GM18867 (cell line): Measurements from ENCODE around the gene SH3TC1.

Source experiments
- ATAC-seq: cut with Tn5 transposase; IDR thresholded peaks from one replicate; pipeline ENCODE4 v1.9.1; 2021; ENCODE audit warnings: mild to moderate bottlenecking, moderate library complexity; ENCODE audit not compliant: unreplicated experiment

Gene SH3TC1

DNA sequence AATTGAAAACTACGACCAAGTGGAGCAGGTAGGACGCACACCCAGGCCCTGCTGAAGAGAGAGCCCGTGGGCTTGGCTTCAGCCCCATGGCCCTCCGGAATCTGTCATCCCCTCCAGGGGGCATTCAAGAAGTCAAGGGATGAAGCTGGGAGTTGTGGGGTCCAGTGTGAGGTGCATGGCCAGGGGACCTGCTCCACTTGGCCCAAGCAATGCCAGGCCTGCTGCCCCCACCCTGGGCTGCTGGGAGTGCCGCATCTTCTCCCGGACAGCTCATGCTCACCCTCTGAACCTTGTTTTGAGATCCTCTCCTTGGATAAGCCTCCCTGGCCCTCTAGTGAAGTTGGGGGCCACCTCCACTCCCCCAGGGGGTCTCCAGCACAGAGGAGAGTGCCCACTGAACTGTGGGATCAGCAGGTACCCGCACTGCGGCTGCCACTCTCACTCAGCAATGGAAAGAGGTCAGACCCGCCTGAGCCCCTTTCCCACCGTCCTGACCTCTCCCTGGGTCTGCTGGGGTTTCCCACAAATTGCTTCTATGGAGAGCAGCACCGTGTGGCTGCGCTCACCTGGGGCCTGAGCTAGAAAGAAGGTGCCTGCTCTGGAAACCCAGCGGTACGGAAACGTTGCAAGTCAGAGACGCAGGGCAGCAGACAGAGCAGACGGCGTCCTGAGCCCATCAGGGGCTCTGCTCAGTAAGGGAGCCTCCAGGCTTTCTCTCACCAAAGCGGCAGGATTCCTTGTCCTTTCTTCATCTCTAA, 35.5 kb upstream of the SH3TC1 start:
- no peak for ATAC-seq

GRCh38 chr4:8164194-8164565, 34.9 kb upstream of the SH3TC1 start:
- no peak for ATAC-seq

DNA sequence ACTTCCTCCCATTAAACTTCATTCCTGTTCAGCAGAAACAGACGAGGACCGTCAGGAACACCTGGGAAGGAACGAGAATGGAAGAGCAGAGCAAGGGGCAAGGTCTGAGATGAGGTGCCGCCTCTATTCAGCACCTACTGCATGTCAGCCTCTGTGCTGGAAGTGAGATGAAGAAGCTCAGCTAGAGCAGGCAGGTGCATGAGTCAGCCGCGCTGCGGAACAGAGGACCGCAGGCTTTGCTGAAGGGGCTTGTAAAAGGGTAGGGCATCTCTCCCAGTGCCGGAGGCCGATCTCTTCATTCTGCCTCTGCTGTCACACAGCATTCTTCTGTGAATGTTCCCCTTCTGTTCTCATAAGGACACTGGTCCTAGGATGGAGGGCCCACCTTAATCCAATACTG, 34.4 kb upstream of the SH3TC1 start:
- ATAC-seq = no peak

DNA sequence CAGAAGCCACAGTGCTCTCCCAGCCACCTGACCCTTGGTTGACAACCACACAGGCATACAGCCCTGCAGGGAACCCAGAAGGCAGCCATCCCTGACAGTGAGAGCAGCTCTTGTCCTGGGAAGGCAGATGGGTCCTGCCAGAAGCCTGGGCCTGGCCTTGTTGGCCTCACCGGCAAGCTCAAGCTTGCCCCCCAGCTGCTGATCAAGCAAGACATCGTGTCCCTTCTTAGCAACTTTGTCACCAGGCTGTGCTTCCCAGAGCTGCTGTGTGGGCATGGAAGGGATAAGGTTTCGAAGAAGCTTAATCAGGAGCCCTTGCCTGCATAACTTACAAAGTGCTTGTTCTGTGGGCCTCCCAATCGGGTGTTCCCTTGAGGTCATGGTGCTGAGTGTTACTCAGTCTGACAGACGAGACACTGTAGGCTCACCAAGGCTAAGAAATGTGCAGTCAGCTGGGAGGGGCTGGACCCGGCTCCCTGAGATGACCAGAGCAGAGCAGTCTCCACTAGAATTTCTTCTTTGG, 33.7 kb upstream of the SH3TC1 start:
- no peak for ATAC-seq

DNA sequence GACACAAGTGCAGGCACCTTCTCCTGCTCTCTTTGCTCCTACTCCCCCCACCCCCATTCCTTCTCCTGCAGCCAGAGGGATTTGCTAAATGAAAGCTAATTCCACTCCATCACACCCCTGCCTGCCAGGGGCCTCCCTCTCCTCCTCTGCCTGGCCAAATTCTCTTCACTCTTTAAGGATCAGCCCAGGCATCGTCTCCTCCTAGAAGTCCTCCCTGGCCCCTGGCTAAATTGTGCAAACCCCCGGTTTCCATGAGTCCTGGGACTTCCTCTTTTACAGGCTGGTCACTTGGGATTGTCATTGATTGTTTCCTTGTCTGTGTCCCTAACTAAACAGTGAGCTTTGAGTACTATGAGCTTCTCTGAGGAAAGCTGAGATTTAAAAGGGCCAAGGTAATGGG, 31.8 kb upstream of the SH3TC1 start:
- no peak for ATAC-seq

DNA sequence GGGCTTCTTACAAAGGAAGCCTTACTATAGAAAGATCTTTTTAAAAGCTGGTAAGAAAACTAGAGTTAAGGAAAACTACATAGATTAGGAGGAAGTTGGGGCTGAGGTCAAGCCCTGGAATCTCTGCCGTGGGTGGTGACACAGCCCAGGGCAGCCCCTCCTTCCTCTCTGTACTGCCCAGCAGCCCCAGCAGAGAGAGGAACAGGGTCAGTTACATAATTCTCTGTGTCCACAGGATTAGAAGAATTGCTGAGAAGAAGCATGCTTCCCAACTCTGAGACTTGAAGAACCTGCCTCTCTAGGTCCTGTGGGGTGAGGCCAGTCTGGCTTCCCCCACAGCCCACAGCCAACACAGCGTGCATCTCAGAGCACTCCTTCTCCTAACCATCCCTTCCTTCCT, 31.3 kb upstream of the SH3TC1 start:
- ATAC-seq = no peak

GRCh38 chr4:8168232-8168631, 30.9 kb upstream of the SH3TC1 start:
- no peak for ATAC-seq

GRCh38 chr4:8168832-8169598, 30.1 kb upstream of the SH3TC1 start:
- no peak for ATAC-seq

GRCh38 chr4:8169763-8170162, 29.3 kb upstream of the SH3TC1 start:
- no peak for ATAC-seq

DNA sequence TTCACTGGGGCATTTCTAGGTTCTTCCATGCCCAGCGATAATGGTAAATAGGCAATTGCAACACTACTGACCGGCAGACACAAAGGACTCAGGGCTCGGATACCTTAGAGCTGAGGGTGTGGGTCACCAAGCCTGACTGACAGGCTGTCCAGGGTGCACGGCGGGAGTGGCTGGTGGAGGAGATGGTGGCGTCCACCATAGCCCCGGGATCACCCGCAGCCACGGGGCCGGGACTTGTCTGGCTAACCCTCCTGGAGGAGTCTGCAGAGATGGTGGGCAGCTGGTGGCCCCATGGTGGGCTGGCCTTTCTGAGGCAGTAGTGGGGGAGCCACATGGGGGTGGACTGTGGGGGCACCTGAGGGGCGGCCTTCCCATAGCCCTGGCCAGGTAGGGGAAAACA, 28.7 kb upstream of the SH3TC1 start:
- no peak for ATAC-seq

- no peak for ATAC-seq
Observed at GRCh38 chr4:8171266-8171665, 27.8 kb upstream of the SH3TC1 start.

GRCh38 chr4:8171984-8172924, 26.8 kb upstream of the SH3TC1 start:
- peak; percentile 76 for ATAC-seq

DNA sequence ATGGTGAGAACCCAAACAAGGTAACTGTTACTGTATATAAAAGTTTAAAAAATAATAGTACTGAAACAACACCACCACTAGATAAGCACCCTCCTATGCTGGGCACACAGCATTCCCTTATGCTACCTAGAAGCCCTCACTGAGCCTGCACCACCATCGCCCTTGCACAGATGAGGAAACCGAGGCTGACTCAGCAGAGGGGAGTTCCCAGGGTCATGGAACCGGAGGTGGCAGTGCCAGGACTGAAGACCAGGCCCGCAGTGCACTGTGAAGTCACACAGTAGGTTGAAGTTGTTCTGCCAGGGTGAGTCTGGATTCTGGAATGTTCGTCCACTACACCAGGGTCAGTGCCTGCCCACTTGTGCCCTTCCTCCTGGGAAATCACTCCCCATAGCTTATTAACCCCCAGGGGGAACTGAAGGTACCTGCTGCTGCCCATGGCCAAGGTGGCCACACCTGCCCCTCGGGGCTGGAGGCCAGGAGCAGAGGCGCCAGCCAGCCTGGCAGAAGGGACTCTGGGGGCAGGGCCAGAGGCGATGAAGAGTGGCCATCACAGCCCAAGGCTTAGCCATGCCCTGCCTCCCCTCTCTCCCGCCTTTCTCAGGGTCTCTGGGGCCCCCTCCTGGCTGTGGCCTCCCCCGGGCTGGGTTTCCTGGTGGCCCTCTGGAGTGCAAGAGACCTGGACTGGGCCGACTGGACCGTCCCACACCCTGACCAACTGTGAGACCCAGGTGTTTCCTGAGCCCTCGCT, 25.4 kb upstream of the SH3TC1 start:
- ATAC-seq = no peak

- no peak for ATAC-seq
Observed at GRCh38 chr4:8174970-8175369, 24.1 kb upstream of the SH3TC1 start.

GRCh38 chr4:8175686-8176085, 23.4 kb upstream of the SH3TC1 start:
- no peak for ATAC-seq

GRCh38 chr4:8176547-8177399, 22.3 kb upstream of the SH3TC1 start:
- ATAC-seq = peak; percentile 70

GRCh38 chr4:8177552-8177951, 21.5 kb upstream of the SH3TC1 start:
- no peak for ATAC-seq

- ATAC-seq = no peak
Observed at GRCh38 chr4:8177956-8178355, 21.1 kb upstream of the SH3TC1 start.

DNA sequence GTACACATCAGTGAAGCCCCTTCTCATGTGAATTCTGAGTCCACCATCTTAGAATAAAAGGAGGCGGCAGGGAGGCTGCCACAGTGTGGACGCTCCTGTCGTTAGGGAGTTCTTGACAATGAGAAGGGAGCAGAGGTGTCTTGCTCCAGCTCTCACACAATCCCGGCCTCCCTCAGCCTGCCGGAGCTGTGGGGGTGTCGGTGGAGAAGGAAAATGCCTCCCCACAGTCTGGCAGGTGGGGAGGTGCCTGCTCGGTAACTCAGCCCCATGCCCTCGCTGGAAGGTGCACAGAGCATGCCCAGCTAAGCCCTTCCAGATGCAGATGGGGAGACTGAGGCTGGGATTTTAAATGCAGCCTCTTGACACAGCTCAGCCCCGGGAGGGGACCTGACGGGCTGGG, 20.0 kb upstream of the SH3TC1 start:
- no peak for ATAC-seq

GRCh38 chr4:8179771-8180170, 19.3 kb upstream of the SH3TC1 start:
- ATAC-seq = no peak
